ENCODE measurements around the gene MARF1.

DNA sequence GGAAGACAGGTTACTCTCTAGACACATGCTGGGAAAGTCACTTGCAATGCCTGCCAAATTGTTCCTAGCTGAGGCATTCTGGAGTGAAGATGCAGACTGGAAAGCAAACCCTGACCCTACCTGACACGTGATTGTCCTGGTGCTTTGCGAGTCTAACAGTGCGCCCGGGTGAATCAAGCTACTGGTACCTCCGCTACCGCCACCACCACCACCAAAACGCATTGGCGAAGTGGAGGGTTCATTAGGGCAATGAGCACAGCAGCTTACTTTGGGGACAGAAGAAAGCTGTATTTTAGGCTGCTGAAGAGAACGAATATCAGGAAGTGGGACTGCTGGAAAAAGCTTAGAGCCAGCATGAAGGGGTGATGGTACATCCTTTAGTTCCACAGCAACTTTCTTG, 7.0 kb downstream of the MARF1 start:
- TF ChIP-seq, protein P1, sequence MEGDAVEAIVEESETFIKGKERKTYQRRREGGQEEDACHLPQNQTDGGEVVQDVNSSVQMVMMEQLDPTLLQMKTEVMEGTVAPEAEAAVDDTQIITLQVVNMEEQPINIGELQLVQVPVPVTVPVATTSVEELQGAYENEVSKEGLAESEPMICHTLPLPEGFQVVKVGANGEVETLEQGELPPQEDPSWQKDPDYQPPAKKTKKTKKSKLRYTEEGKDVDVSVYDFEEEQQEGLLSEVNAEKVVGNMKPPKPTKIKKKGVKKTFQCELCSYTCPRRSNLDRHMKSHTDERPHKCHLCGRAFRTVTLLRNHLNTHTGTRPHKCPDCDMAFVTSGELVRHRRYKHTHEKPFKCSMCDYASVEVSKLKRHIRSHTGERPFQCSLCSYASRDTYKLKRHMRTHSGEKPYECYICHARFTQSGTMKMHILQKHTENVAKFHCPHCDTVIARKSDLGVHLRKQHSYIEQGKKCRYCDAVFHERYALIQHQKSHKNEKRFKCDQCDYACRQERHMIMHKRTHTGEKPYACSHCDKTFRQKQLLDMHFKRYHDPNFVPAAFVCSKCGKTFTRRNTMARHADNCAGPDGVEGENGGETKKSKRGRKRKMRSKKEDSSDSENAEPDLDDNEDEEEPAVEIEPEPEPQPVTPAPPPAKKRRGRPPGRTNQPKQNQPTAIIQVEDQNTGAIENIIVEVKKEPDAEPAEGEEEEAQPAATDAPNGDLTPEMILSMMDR (IDR thresholded peaks at IDR 0.05): no peak
- no peak for TF ChIP-seq POLR2A (IDR thresholded peaks at IDR 0.05)
